SU-DHL-6 (cell line): Measurements from ENCODE around the gene GLYR1.

Experiments
- CTCF ChIP-seq: fragments of 200-600 bp; sonication (generic); IDR thresholded peaks from one replicate; pipeline ENCODE4 v1.5.1; 2017; ENCODE audit warnings: antibody characterized with exemption, mild to moderate bottlenecking, low read length, moderate library complexity; ENCODE audit not compliant: insufficient read depth, poor library complexity, severe bottlenecking
- EZH2phosphoT487 ChIP-seq: fragments of 200-600 bp; sonication (generic), shearing (Covaris generic); conservative IDR thresholded peaks from 2 replicates; pipeline ENCODE4 v1.6.1; 2018; ENCODE audit warnings: mild to moderate bottlenecking, antibody characterized with exemption, low read length, moderate library complexity, mixed read lengths

- TF ChIP-seq CTCF (no peak), EZH2phosphoT487 (no peak)
Observed at GRCh38 chr16:4813251-4814003, 33.7 kb downstream of the GLYR1 start.
